ENCODE results near the gene ALOX5AP. TPM values are rescaled to one million over a fixed set of nuclear protein-coding genes. Genes with fewer than 3 reads are reported as not detected.

The ALOX5AP gene
- total RNA-seq, 3 donors from 2014 or later = 5.1 to 13.8 (median 11.8) TPM

- Histone ChIP-seq H3K4me3 (no peak overlapping the region), H3K36me3 (ENCODE audit: low read depth) (no peaks in the 10 kb centered on the region), H3K4me1 (ENCODE audit: low read depth) (peaks cover 7% of the 10 kb centered on the region), H3K9me3 (no peaks in the 10 kb centered on the region)
- ATAC-seq (no peak), DNase-seq (no peak)
- intact Hi-C loops (cut with DNase I, micrococcal nuclease) = loop anchor here (5.0 to 10.0 kb wide), 2 partner anchors 127 to 330 kb away; no protein-coding TSS in a partner anchor
- no peak for TF ChIP-seq CTCF (IDR thresholded peaks at IDR 0.05)
Measured at GRCh38 chr13:30804474-30804873, 69.1 kb downstream of the ALOX5AP start.

- H3K4me1 ChIP-seq (ENCODE audit: low read depth) = peaks cover 7% of the 10 kb centered on the region
- TF ChIP-seq CTCF (IDR thresholded peaks at IDR 0.05) = no peak
- H3K36me3 ChIP-seq (ENCODE audit: low read depth) = no peaks in the 10 kb centered on the region
- H3K4me3 ChIP-seq = no peak overlapping the region
- intact Hi-C loops (cut with DNase I, micrococcal nuclease) = loop anchor here in 1 of 2 donors (10.0 kb wide), 1 partner anchor 330 kb away; no protein-coding TSS in a partner anchor
- no peaks in the 10 kb centered on the region for H3K9me3 ChIP-seq
- DNase-seq (no peak), ATAC-seq (no peak)
Measured at GRCh38 chr13:30805132-30805537, 69.8 kb downstream of the ALOX5AP start.

- intact Hi-C loops (cut with DNase I, micrococcal nuclease) = loop anchor here in 1 of 2 donors (10.0 kb wide), 1 partner anchor 331 kb away; no protein-coding TSS in a partner anchor
- H3K36me3 ChIP-seq (ENCODE audit: low read depth) = no peaks in the 10 kb centered on the region
- no peak for ATAC-seq
- no peak for TF ChIP-seq CTCF (IDR thresholded peaks at IDR 0.05)
- no peak for DNase-seq
- H3K4me1 ChIP-seq (ENCODE audit: low read depth) = peaks cover 7% of the 10 kb centered on the region
- no peak overlapping the region for H3K4me3 ChIP-seq
- H3K9me3 ChIP-seq = no peaks in the 10 kb centered on the region
Measured at GRCh38 chr13:30805603-30806011, 70.3 kb downstream of the ALOX5AP start.

GRCh38 chr13:30806784-30807183, 71.4 kb downstream of the ALOX5AP start:
- no peak overlapping the region for H3K4me3 ChIP-seq
- peaks cover 7% of the 10 kb centered on the region for H3K4me1 ChIP-seq (ENCODE audit: low read depth)
- no peaks in the 10 kb centered on the region for H3K9me3 ChIP-seq
- ATAC-seq (no peak), DNase-seq (no peak)
- intact Hi-C loops (cut with DNase I, micrococcal nuclease) = loop anchor here in 1 of 2 donors (10.0 kb wide), 1 partner anchor 332 kb away; no protein-coding TSS in a partner anchor
- TF ChIP-seq CTCF (IDR thresholded peaks at IDR 0.05) = no peak
- H3K36me3 ChIP-seq (ENCODE audit: low read depth) = no peaks in the 10 kb centered on the region

GRCh38 chr13:30807392-30807791, 72.0 kb downstream of the ALOX5AP start:
- Histone ChIP-seq H3K4me3 (no peak overlapping the region), H3K9me3 (no peaks in the 10 kb centered on the region), H3K36me3 (ENCODE audit: low read depth) (no peaks in the 10 kb centered on the region), H3K4me1 (ENCODE audit: low read depth) (peaks cover 7% of the 10 kb centered on the region)
- TF ChIP-seq CTCF (IDR thresholded peaks at IDR 0.05) = no peak
- DNase-seq (no peak), ATAC-seq (no peak)
- intact Hi-C loops (cut with DNase I, micrococcal nuclease) = loop anchor here in 1 of 2 donors (10.0 kb wide), 1 partner anchor 333 kb away; no protein-coding TSS in a partner anchor
